GM11168 (cell line): ENCODE measurements around the gene STK31.
"Not testable (repeated sequence)": the region's sequence is repeated elsewhere in the genome, so short reads cannot be mapped to it uniquely, and the experiment has no call there.

ENCODE experiments used
- in situ Hi-C: fragments of 300-500 bp; cut with MboI; formaldehyde crosslinking; loops from one replicate; pipeline ENCODE4 v1.12.0; 2022; ENCODE audit warnings: low sequenced_read_pairs; ENCODE audit not compliant: unreplicated experiment

STK31 gene

GRCh38 chr7:23712368-23713284 lies 2.6 kb downstream of the STK31 start:
- in situ Hi-C loops: no loop called here

DNA sequence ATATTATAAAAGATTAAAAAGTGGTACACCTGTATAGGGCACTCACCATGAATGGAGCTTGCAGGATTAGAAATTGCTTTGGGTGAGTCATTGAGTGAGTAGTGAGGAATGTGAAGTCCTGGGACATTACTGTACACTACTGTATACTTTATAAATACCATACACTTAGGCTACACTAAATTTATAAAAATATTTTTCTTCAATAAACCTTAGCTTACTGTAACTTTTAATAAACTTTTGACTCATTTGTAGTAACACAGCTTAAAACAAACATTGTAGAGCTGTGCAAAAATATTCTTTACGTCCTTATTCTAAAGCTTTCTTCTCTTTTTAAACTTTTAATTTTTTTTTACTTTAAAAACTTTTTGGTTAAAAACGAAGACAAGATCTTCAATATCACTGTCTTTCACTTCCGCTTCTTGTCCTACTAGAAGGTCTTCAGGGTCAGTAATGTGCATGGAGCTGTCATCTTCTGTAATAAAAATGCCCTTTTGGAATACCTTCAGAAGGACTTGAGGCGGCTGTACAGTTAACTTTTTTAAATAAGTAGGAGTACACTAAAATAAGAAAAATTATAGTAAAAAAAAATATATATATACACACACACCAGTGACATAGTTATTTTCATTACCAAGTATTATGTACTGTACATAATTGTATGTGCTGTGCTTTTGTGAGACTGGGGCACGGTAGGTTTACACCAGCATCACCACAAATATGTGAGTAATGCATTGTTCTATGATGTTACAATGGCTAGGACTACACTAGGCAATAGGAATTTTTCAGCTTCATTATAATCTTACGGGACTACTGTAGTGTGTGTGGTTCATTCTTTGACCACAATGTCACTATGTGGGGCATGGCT lies 3.5 kb downstream of the STK31 start:
- in situ Hi-C loops: no loop called here

DNA sequence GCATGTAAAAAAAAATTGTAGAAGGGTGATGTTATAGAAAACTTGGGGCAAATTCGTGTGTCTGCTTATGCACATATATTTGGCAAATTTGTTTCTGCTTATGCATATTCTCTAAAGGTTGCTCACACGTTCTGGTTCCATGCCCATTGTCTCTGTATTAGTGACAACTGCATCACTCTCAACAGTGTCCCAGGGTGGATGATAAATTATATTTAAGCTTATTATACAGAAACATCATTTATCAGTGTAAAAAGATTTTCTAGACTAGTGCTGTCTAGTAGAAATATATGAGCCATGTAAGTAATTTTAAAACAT lies 4.1 kb downstream of the STK31 start:
- in situ Hi-C loops: no loop called here

GRCh38 chr7:23714579-23714978 lies 4.6 kb downstream of the STK31 start:
- in situ Hi-C loops: no loop called here

GRCh38 chr7:23715099-23715498 lies 5.1 kb downstream of the STK31 start:
- in situ Hi-C loops: no loop called here

- in situ Hi-C loops: no loop called here
Measured at GRCh38 chr7:23717788-23718187, 7.8 kb downstream of the STK31 start.

DNA sequence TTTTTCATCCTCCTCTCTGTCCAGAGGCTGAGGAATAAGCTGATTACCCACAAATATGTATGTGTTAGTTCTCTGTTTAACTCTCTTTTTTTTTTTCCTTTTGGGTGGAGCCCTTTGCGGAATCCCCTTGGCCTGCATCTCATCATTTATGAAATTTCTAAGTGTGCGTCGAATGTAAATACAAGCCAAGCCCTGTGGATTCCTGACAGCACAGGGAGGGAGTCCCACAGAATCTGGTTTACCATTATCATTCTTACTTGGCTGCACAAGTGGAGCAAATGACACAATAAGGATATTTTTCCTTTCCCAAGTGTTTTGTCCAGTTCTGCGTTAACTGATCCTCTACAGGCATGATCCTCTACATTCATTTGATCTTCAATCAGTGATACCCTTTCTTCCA lies 11.4 kb downstream of the STK31 start:
- in situ Hi-C loops: no loop called here

- in situ Hi-C loops: not testable (repeated sequence)
Measured at GRCh38 chr7:23722587-23723216, 12.7 kb downstream of the STK31 start.

- in situ Hi-C loops: not testable (repeated sequence)
Measured at GRCh38 chr7:23724113-23724512, 14.1 kb downstream of the STK31 start.

DNA sequence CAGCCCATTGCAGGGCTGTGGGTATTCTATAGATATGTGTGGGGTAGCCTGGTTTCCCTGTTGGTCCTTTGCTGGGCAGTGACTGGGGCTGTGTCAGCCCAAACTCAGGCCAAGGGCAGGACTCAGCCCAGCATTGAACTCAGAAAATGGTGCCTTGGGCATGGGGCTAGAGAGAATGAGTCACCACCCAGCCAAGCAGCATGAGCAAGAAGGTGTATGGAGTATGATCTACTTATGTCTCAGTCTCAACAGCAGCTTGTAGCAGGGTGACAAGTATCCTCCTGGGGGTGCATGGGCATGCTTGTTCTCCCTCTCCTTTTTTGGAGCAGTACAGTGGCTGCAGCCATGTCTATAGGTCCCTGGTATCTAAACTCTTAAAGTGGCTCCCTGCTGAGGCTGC lies 32.0 kb downstream of the STK31 start:
- in situ Hi-C loops: no loop called here

- in situ Hi-C loops: no loop called here
Measured at GRCh38 chr7:23743226-23743625, 33.2 kb downstream of the STK31 start.

GRCh38 chr7:23746629-23747028 lies 36.6 kb downstream of the STK31 start:
- in situ Hi-C loops: no loop called here

GRCh38 chr7:23751852-23752251 lies 41.8 kb downstream of the STK31 start:
- in situ Hi-C loops: no loop called here

GRCh38 chr7:23758839-23759238 lies 48.8 kb downstream of the STK31 start:
- in situ Hi-C loops: not testable (repeated sequence)

DNA sequence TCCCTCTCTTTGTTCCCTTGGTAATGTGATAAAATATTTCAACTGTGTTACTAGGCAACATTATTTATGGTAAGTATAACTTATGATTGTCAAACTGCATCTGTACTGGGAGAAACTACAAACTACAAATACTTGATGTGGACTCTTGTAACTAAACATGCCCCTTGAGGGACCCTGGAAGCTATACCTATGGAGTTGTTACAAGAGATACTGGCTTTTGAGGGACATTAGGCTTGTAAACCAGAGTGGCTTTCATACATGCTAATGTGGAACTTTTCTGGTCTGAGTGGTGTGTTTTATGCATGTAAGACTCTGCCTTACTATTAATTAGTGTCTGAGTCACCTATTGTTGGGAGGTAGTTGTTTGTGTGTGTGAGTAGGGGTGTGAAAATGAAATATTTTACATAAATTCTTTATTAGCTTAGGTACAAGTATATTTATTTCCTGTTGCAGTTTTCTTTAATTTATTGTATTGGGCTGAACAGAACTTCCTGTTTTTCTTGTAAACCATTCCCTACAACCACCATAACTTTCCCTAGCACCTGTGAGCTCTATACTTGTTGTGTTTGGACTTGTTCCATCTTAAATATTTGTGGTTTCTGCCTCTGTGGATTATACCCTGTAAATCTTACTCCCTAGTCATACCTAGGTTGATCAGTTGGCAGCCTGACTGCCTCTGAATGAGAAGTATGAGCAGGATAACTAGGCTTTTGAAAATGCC lies 49.8 kb downstream of the STK31 start:
- in situ Hi-C loops: no loop called here

DNA sequence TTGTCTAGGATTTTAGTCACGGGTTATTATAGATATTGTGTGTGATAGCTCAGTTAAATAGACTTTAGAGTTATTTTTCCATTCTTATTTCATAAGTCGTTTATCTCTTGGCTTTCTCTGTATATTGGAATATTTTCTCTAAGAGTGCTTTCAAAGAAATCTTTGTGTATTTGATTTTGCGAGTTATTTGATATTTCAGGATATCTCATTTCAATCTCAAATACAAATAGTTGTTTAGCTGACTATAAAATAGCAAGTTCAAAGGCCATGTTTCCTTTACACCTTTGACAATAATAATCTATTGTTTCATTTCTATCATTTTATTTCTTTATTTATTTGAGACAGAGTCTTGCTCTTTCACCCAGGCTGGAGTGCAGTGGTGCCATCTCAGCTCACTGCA lies 55.9 kb downstream of the STK31 start:
- in situ Hi-C loops: no loop called here

GRCh38 chr7:23767514-23767913 lies 57.5 kb downstream of the STK31 start:
- in situ Hi-C loops: no loop called here

- in situ Hi-C loops: no loop called here
Measured at GRCh38 chr7:23768022-23768421, 58.0 kb downstream of the STK31 start.

DNA sequence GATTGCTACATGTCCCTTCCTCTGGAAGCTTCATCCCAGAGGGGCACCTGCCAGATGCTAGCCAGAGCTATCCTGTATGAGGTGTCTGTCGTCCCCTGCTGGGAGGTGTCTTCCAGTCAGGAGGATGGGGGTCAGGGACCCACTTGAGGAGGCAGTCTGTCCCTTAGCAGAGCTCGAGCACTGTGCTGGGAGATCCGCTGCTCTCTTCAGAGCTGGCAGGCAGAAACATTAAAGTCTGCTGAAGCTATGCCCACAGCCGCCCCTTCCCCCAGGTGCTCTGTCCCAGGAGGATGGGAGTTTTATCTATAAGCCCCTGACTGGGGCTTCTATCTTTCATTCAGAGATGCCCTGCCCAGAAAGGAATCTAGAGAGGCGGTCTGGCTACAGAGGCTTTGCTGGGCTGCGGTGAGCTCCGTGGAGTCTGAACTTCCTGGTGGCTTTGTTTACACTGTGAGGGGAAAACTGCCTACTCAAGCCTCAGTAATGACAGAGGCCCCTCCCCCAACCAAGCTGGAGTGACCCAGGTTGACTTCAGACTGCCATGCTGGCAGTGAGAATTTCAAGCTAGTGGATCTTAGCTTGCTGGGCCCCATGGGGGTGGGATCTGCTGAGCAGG lies 69.3 kb downstream of the STK31 start:
- in situ Hi-C loops: not testable (repeated sequence)

GRCh38 chr7:23783115-23783514 lies 73.1 kb downstream of the STK31 start:
- in situ Hi-C loops: no loop called here
